HG03175 (cell line): ENCODE results near the gene CSNK2A3.
"Not testable (repeated sequence)": the region's sequence is repeated elsewhere in the genome, so short reads cannot be mapped to it uniquely, and the experiment has no call there.

Experiments used
- ATAC-seq: cut with Tn5 transposase; IDR thresholded peaks from one replicate; pipeline ENCODE4 v1.9.1; 2021; ENCODE audit warnings: mild to moderate bottlenecking, moderate library complexity; ENCODE audit not compliant: unreplicated experiment

Gene CSNK2A3

GRCh38 chr11:11352878-11353277 lies at the start of gene CSNK2A3:
Gene CSNK2A3 (minus strand): TSS chr11:11353250. CDS start chr11:11353119, 131 bp downstream.
- ATAC-seq = not testable (repeated sequence)

GRCh38 chr11:11401960-11402535 lies 49.0 kb upstream of the CSNK2A3 start:
- ATAC-seq = no peak

- no peak for ATAC-seq
These were observed 47.7 kb upstream of the CSNK2A3 start for GRCh38 chr11:11400635-11401232.

GRCh38 chr11:11400121-11400520 lies 47.1 kb upstream of the CSNK2A3 start:
- no peak for ATAC-seq

- ATAC-seq = no peak
These were observed 44.7 kb upstream of the CSNK2A3 start for GRCh38 chr11:11397781-11398180.

- ATAC-seq = no peak
These were observed 44.0 kb upstream of the CSNK2A3 start for GRCh38 chr11:11397036-11397415.

- ATAC-seq = no peak
These were observed 43.4 kb upstream of the CSNK2A3 start for GRCh38 chr11:11396301-11397035.

GRCh38 chr11:11395126-11395525 lies 42.1 kb upstream of the CSNK2A3 start:
- no peak for ATAC-seq

- ATAC-seq = no peak
These were observed 41.2 kb upstream of the CSNK2A3 start for GRCh38 chr11:11394241-11394640.

- ATAC-seq = no peak
These were observed 38.9 kb upstream of the CSNK2A3 start for GRCh38 chr11:11391796-11392463.

- no peak for ATAC-seq
These were observed 38.1 kb upstream of the CSNK2A3 start for GRCh38 chr11:11391169-11391568.

GRCh38 chr11:11390068-11390771 lies 37.2 kb upstream of the CSNK2A3 start:
- no peak for ATAC-seq

- ATAC-seq = no peak
These were observed 36.2 kb upstream of the CSNK2A3 start for GRCh38 chr11:11389238-11389637.

- ATAC-seq = no peak
These were observed 34.7 kb upstream of the CSNK2A3 start for GRCh38 chr11:11387622-11388305.

GRCh38 chr11:11387207-11387606 lies 34.2 kb upstream of the CSNK2A3 start:
- no peak for ATAC-seq

- no peak for ATAC-seq
These were observed 31.8 kb upstream of the CSNK2A3 start for GRCh38 chr11:11384829-11385228.

GRCh38 chr11:11383995-11384394 lies 30.9 kb upstream of the CSNK2A3 start:
- no peak for ATAC-seq

GRCh38 chr11:11382858-11383532 lies 29.9 kb upstream of the CSNK2A3 start:
- no peak for ATAC-seq

- no peak for ATAC-seq
These were observed 28.5 kb upstream of the CSNK2A3 start for GRCh38 chr11:11381471-11382105.
